ENCODE data around the gene KAT8. TPM values are rescaled to one million over a fixed set of nuclear protein-coding genes. Genes with fewer than 3 reads are reported as not detected.

KAT8 gene
- total and polyA plus RNA-seq, 5 donors: 72.3 to 77.0 (median 75.7) TPM

- no peaks in the 10 kb centered on the region for H3K9me3 ChIP-seq (ENCODE audit: control insufficient read depth, low read length)
- DNase-seq: peak in 1 of 3 donors; percentile 18
- no peak overlapping the region for H3K4me3 ChIP-seq (ENCODE audit: low read length)
- WGBS: 92% methylated on average over 3 of the region's 3 CpGs
- no peak for ATAC-seq
- H3K27me3 ChIP-seq (ENCODE audit: control insufficient read depth, insufficient read depth): no peaks in the 10 kb centered on the region
- H3K4me1 ChIP-seq (ENCODE audit: control insufficient read depth, insufficient read depth, low read length): no peaks in the 10 kb centered on the region
- no peak overlapping the region for H3K27ac ChIP-seq (ENCODE audit: low read length)
- intact Hi-C loops (cut with DNase I): no loop called here
Measured at GRCh38 chr16:31125844-31126243, 8.4 kb downstream of the KAT8 start.

- intact Hi-C loops (cut with DNase I): no loop called here
- ATAC-seq (no peak), DNase-seq (no peak)
- Histone ChIP-seq H3K27ac (ENCODE audit: low read length) (no peak overlapping the region), H3K9me3 (ENCODE audit: control insufficient read depth, low read length) (no peaks in the 10 kb centered on the region), H3K27me3 (ENCODE audit: control insufficient read depth, insufficient read depth) (no peaks in the 10 kb centered on the region), H3K4me3 (ENCODE audit: low read length) (no peak overlapping the region), H3K4me1 (ENCODE audit: control insufficient read depth, insufficient read depth, low read length) (no peaks in the 10 kb centered on the region)
- 93% methylated on average over 13 of the region's 13 CpGs for WGBS
Measured at GRCh38 chr16:31127182-31127581, 9.7 kb downstream of the KAT8 start.

GRCh38 chr16:31128711-31129567 is 11.5 kb downstream of the KAT8 start:
- intact Hi-C loops (cut with DNase I): no loop called here
- ATAC-seq (peak; percentile 73 to 92), DNase-seq (peak; percentile 73 to 83 (median 75))
- no peaks in the 10 kb centered on the region for H3K9me3 ChIP-seq (ENCODE audit: control insufficient read depth, low read length)
- no peaks in the 10 kb centered on the region for H3K27me3 ChIP-seq (ENCODE audit: control insufficient read depth, insufficient read depth)
- H3K27ac ChIP-seq (ENCODE audit: low read length): peak overlapping the region; percentile 57
- H3K4me3 ChIP-seq (ENCODE audit: low read length): no peak overlapping the region
- no peaks in the 10 kb centered on the region for H3K4me1 ChIP-seq (ENCODE audit: control insufficient read depth, insufficient read depth, low read length)
- 60% methylated on average over 14 of the region's 14 CpGs for WGBS

GRCh38 chr16:31129568-31130335 is 12.3 kb downstream of the KAT8 start:
- intact Hi-C loops (cut with DNase I): no loop called here
- H3K27me3 ChIP-seq (ENCODE audit: control insufficient read depth, insufficient read depth): no peaks in the 10 kb centered on the region
- ATAC-seq (peak; percentile 23 to 28), DNase-seq (peak; percentile 78 to 91 (median 89))
- 49% methylated on average over 29 of the region's 29 CpGs for WGBS
- H3K9me3 ChIP-seq (ENCODE audit: control insufficient read depth, low read length): no peaks in the 10 kb centered on the region
- H3K27ac ChIP-seq (ENCODE audit: low read length): peak overlapping the region; percentile 57
- H3K4me1 ChIP-seq (ENCODE audit: control insufficient read depth, insufficient read depth, low read length): no peaks in the 10 kb centered on the region
- no peak overlapping the region for H3K4me3 ChIP-seq (ENCODE audit: low read length)

- peak in 1 of 3 donors; percentile 67 for DNase-seq
- intact Hi-C loops (cut with DNase I): no loop called here
- no peak overlapping the region for H3K4me3 ChIP-seq (ENCODE audit: low read length)
- no peaks in the 10 kb centered on the region for H3K9me3 ChIP-seq (ENCODE audit: control insufficient read depth, low read length)
- no peak for ATAC-seq
- 86% methylated on average over 10 of the region's 10 CpGs for WGBS
- H3K27ac ChIP-seq (ENCODE audit: low read length): no peak overlapping the region
- H3K27me3 ChIP-seq (ENCODE audit: control insufficient read depth, insufficient read depth): no peaks in the 10 kb centered on the region
- no peaks in the 10 kb centered on the region for H3K4me1 ChIP-seq (ENCODE audit: control insufficient read depth, insufficient read depth, low read length)
Measured at GRCh38 chr16:31130336-31130891, 12.9 kb downstream of the KAT8 start.

- 86% methylated on average over 6 of the region's 6 CpGs for WGBS
- ATAC-seq: no peak
- H3K27ac ChIP-seq (ENCODE audit: low read length): no peak overlapping the region
Measured at GRCh38 chr16:31130899-31131298, 13.4 kb downstream of the KAT8 start.

GRCh38 chr16:31131416-31131815 is 14.0 kb downstream of the KAT8 start:
- Histone ChIP-seq H3K27me3 (ENCODE audit: control insufficient read depth, insufficient read depth) (no peaks in the 10 kb centered on the region), H3K9me3 (ENCODE audit: control insufficient read depth, low read length) (no peaks in the 10 kb centered on the region), H3K4me3 (ENCODE audit: low read length) (no peak overlapping the region), H3K4me1 (ENCODE audit: control insufficient read depth, insufficient read depth, low read length) (no peaks in the 10 kb centered on the region), H3K27ac (ENCODE audit: low read length) (no peak overlapping the region)
- ATAC-seq (no peak), DNase-seq (peak in 1 of 3 donors; percentile 66)
- WGBS: 89% methylated on average over 11 of the region's 11 CpGs
- intact Hi-C loops (cut with DNase I): no loop called here

More at GRCh38 chr16:31130899-31131298, 13.4 kb downstream of the KAT8 start:
- intact Hi-C loops (cut with DNase I): no loop called here
- no peak overlapping the region for H3K4me3 ChIP-seq (ENCODE audit: low read length)
- peak in 1 of 3 donors; percentile 58 for DNase-seq
- no peaks in the 10 kb centered on the region for H3K9me3 ChIP-seq (ENCODE audit: control insufficient read depth, low read length)
- no peaks in the 10 kb centered on the region for H3K4me1 ChIP-seq (ENCODE audit: control insufficient read depth, insufficient read depth, low read length)
- no peaks in the 10 kb centered on the region for H3K27me3 ChIP-seq (ENCODE audit: control insufficient read depth, insufficient read depth)

GRCh38 chr16:31131841-31132271 is 14.4 kb downstream of the KAT8 start:
- Histone ChIP-seq H3K4me3 (ENCODE audit: low read length) (no peak overlapping the region), H3K9me3 (ENCODE audit: control insufficient read depth, low read length) (no peaks in the 10 kb centered on the region), H3K4me1 (ENCODE audit: control insufficient read depth, insufficient read depth, low read length) (no peaks in the 10 kb centered on the region), H3K27me3 (ENCODE audit: control insufficient read depth, insufficient read depth) (no peaks in the 10 kb centered on the region), H3K27ac (ENCODE audit: low read length) (no peak overlapping the region)
- intact Hi-C loops (cut with DNase I): no loop called here
- DNase-seq (peak in 1 of 3 donors; percentile 25), ATAC-seq (no peak)
- WGBS: 90% methylated on average over 5 of the region's 5 CpGs

- Histone ChIP-seq H3K27ac (ENCODE audit: low read length) (no peak overlapping the region), H3K9me3 (ENCODE audit: control insufficient read depth, low read length) (no peaks in the 10 kb centered on the region), H3K27me3 (ENCODE audit: control insufficient read depth, insufficient read depth) (no peaks in the 10 kb centered on the region), H3K4me3 (ENCODE audit: low read length) (no peak overlapping the region), H3K4me1 (ENCODE audit: control insufficient read depth, insufficient read depth, low read length) (no peaks in the 10 kb centered on the region)
- ATAC-seq (no peak), DNase-seq (peak in 1 of 3 donors; percentile 37)
- 89% methylated on average over 20 of the region's 20 CpGs for WGBS
- intact Hi-C loops (cut with DNase I): no loop called here
Measured at GRCh38 chr16:31132303-31132979, 15.0 kb downstream of the KAT8 start.

- H3K4me3 ChIP-seq (ENCODE audit: low read length): no peak overlapping the region
- peak in 1 of 3 donors; percentile 24 for DNase-seq
- no peak for ATAC-seq
- H3K27ac ChIP-seq (ENCODE audit: low read length): no peak overlapping the region
- no peaks in the 10 kb centered on the region for H3K9me3 ChIP-seq (ENCODE audit: control insufficient read depth, low read length)
- intact Hi-C loops (cut with DNase I): no loop called here
- H3K27me3 ChIP-seq (ENCODE audit: control insufficient read depth, insufficient read depth): no peaks in the 10 kb centered on the region
- no peaks in the 10 kb centered on the region for H3K4me1 ChIP-seq (ENCODE audit: control insufficient read depth, insufficient read depth, low read length)
- WGBS: 85% methylated on average over 6 of the region's 6 CpGs
Measured at GRCh38 chr16:31133046-31133501, 15.6 kb downstream of the KAT8 start.
